HG03175 (cell line): ENCODE measurements around the gene FCGBP.

Experiments used
- ATAC-seq: cut with Tn5 transposase; IDR thresholded peaks from one replicate; pipeline ENCODE4 v1.9.1; 2021; ENCODE audit warnings: mild to moderate bottlenecking, moderate library complexity; ENCODE audit not compliant: unreplicated experiment

The FCGBP gene

GRCh38 chr19:39949026-39949747 lies 14.8 kb upstream of the FCGBP start:
- no peak for ATAC-seq

GRCh38 chr19:39946532-39946931 lies 12.1 kb upstream of the FCGBP start:
- ATAC-seq = no peak

- no peak for ATAC-seq
Measured at GRCh38 chr19:39943586-39943985, 9.2 kb upstream of the FCGBP start.

GRCh38 chr19:39942366-39942730 lies 7.9 kb upstream of the FCGBP start:
- ATAC-seq = no peak

DNA sequence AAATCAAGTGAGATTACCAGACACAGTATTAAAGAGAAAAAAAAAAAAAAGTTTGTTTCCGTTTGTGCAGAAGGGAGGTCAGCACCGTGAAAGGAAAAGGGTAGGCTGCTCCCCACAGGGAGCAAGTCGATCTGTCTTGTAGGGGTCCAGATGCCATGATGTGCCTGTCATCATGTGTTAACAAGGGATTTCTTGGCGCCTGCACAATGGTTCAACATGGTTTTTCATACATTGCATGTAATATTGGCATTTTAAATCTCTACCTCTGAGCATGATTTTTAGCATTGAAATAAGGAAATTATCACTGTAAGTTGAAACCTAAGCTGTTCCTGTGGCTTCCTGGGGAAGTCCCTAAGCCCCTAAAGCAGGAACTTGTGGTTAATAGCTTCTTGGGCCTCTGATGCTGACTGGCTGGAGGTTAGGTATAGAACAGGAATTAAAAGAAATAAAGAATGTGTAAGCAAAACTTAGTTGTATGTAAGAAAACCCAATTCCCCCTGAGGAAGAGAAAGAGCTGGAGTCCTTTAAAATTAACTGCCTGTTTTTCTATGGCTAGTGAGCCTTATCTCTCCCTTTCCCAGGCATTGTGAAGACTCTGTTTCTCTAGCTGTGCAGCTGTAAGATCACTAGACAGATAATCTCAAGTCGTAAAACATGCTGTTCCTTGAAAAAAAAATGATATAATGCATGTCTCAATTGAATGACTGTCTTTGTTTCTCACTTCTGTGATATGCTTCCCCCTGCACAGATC lies 7.4 kb upstream of the FCGBP start:
- ATAC-seq = no peak

GRCh38 chr19:39941151-39941550 lies 6.7 kb upstream of the FCGBP start:
- no peak for ATAC-seq

GRCh38 chr19:39940221-39940833 lies 5.9 kb upstream of the FCGBP start:
- no peak for ATAC-seq

- ATAC-seq = no peak
Measured at GRCh38 chr19:39939556-39939955, 5.1 kb upstream of the FCGBP start.

DNA sequence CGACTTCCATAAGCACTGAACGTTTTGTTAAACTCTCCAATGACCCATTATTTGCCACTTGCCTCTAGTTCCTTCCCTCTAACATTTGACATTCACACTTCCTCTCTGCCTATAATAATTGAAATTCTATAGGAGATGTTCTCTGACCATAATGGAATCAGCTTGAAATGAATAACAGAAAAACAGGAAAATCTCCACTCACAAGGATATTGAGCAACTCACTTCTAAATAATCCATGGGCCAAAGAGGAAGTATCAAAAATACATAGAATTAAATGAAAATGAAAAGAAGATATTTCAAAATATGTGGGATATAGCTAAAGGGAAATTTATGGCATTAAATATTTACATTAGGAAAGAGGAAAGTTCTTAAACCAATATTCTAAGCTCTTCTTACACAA lies 3.4 kb upstream of the FCGBP start:
- ATAC-seq = no peak

GRCh38 chr19:39937094-39937720 lies 2.8 kb upstream of the FCGBP start:
- no peak for ATAC-seq

DNA sequence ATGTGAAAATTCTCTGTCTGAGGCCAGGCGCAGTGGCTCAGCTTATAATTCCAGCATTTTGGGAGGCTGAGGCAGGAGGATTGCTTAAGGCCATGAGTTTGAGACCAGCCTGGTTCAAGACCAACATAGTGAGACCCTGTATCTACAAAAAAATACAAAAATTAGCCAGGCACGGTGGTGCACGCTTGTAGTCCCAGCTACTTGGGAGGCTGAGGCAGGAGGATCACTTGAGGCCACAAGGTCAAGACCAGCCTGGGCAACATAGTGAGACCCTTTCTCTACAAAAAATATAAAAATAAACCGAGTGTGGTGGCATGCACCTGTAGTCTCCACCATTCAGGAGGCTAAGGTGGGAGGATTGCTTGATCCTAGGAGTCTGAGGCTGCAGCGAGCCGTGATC lies 2.2 kb upstream of the FCGBP start:
- no peak for ATAC-seq

DNA sequence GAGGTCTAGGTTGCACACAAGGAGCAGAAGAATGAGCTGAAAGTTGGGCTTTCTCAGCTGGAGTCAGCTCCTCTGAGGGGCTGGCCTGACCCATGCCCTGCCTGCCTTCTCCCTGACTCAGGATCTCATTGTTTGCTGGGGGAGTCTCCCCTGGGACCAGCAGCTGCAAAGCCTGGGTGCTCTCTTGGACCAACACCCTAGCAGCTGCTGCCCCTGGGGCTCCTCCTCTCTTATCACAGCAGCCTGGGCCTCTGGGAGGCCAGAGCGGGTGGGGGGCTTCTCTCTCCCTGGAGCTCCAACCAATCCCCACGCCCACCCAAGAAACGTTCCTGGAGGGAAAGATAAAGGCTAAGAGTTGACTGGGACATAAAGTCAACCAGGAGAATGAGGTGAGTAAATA lies 1.6 kb upstream of the FCGBP start:
- no peak for ATAC-seq

DNA sequence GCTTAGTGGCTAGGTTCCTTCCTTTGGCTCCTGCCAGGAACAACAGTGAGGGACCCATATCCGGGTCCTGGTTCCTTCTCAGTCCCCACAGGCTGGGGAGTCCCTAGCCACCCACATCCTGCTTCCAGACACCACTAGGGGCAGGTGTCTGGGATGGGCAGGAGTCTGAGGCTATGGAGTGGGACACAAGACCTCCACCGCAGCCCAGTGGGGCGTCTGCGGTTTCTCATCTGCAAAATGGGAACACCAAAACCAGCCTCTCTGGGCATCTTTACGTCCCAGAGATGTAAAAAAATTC lies 879 bp upstream of the FCGBP start:
- ATAC-seq = no peak

GRCh38 chr19:39929750-39930149 lies 4.7 kb downstream of the FCGBP start:
- no peak for ATAC-seq

DNA sequence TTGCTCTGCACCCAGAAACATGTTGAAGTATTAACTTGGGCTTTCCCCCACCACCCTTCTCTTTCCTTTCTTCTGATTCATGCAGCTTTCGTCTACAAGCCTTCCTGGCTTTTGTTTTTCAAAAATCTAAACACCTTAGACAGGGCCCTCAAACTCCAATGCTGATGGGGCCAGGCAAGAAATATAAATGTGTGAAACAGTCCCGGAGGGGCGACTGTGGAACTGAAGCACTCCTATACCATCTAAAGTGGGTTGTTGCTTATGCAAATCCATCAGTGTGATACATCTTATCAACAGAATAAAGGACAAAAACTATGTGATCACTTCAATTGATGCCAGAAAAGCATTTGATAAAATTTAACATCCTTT lies 6.1 kb downstream of the FCGBP start:
- ATAC-seq = no peak

DNA sequence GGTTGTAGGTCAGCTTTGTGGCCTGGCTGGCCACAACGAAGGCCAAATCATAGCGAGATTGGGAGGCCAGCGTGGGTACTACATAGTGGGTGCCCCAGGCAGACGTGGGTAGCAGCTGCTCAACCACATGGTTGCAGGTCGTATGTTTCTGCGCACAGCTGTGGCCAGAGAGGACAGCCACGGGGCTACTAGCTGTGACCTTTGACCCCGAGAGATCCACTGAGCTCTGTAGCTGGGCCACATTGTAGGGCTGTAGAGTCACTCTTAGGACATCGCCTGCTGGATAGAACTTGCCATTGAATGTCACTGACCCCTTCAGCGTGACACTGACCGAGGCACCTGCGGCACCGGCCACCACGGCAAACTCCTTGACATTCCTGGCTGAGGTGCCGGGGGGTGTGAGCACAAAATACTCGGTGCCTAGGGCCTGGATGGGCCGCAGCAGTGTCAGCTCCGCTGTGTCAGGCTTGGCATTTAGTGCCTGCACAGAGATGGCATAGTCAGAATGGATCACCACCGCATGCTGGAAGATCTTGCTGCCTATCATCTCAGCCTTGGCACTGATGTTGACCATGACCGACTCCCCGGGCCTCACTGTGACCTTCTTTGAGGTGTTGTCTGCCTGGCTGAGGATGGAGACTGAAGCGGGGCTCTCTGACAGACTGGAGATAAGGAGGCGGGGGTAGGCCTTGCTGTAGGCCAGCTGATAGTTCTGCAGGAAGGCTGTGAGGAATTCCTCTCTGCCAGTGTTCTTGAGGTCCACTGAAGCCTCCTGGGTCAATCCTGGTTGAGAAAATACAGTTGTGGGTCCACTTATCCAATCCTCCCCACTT lies 6.7 kb downstream of the FCGBP start:
- no peak for ATAC-seq

GRCh38 chr19:39927076-39927475 lies 7.4 kb downstream of the FCGBP start:
- no peak for ATAC-seq

- ATAC-seq = no peak
Measured at GRCh38 chr19:39926170-39926760, 8.2 kb downstream of the FCGBP start.

DNA sequence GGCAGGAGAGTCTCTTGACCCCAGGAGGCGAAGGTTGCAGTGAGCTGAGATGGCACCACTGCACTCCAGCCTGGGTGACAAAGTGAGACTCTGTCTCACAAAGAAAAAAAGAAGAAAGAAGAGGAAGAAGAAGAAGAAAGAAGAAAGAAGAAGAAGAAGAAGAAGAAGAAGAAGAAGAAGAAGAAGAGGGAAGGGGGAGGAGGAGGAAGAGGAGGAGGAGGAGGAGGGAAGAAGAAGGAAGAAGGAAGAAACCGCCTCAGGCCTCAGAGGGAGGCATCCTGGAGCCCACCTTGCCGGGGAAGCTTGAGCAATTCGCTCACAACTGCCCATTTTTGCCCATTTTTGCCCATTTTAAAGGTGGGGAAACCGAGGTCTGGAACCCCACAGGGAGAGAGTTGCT lies 9.5 kb downstream of the FCGBP start:
- no peak for ATAC-seq

GRCh38 chr19:39924389-39924788 lies 10.0 kb downstream of the FCGBP start:
- ATAC-seq = no peak

DNA sequence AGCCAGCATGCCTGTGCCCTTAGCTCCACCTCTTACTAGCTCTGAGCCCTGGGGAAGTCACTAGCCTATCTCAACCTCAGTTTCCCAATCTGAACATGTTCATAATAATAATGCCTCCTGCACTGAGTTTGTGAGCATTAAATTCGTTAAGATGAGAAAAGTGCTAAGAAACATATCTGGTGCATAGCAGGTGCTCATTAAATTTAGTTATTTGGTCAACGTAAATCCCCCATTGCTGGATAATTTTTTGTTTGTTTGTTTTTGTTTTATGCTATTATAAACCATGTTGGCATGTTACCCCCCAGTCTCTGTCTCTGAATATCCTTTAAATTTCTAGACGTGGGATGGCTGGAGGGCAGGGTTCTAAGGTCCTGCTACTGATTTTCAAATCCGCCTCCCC lies 10.6 kb downstream of the FCGBP start:
- no peak for ATAC-seq
